ENCODE measurements around the gene PHYKPL.

The PHYKPL gene

GRCh38 chr5:178269499-178269898 lies 36.9 kb upstream of the PHYKPL start:
- no peak for TF ChIP-seq POLR2AphosphoS5 (IDR thresholded peaks at IDR 0.05; ENCODE audit: low read depth, low read length)

GRCh38 chr5:178267876-178268275 lies 35.3 kb upstream of the PHYKPL start:
- no peak for TF ChIP-seq SIN3A (IDR thresholded peaks at IDR 0.05; ENCODE audit: borderline replicate concordance, insufficient read depth, low read length)

GRCh38 chr5:178267245-178267644 lies 34.6 kb upstream of the PHYKPL start:
- TF ChIP-seq SIN3A (IDR thresholded peaks at IDR 0.05; ENCODE audit: borderline replicate concordance, insufficient read depth, low read length) (no peak), TAF1 (IDR thresholded peaks at IDR 0.05; ENCODE audit: borderline replicate concordance, insufficient read depth, low read length) (no peak), FOXP2 (optimal IDR thresholded peaks at IDR 0.05; ENCODE audit: borderline replicate concordance, extremely low read depth, extremely low read length, insufficient read depth) (no peak), POLR2AphosphoS5 (IDR thresholded peaks at IDR 0.05; ENCODE audit: low read depth, low read length) (no peak)
- TF ChIP-seq, protein P1, sequence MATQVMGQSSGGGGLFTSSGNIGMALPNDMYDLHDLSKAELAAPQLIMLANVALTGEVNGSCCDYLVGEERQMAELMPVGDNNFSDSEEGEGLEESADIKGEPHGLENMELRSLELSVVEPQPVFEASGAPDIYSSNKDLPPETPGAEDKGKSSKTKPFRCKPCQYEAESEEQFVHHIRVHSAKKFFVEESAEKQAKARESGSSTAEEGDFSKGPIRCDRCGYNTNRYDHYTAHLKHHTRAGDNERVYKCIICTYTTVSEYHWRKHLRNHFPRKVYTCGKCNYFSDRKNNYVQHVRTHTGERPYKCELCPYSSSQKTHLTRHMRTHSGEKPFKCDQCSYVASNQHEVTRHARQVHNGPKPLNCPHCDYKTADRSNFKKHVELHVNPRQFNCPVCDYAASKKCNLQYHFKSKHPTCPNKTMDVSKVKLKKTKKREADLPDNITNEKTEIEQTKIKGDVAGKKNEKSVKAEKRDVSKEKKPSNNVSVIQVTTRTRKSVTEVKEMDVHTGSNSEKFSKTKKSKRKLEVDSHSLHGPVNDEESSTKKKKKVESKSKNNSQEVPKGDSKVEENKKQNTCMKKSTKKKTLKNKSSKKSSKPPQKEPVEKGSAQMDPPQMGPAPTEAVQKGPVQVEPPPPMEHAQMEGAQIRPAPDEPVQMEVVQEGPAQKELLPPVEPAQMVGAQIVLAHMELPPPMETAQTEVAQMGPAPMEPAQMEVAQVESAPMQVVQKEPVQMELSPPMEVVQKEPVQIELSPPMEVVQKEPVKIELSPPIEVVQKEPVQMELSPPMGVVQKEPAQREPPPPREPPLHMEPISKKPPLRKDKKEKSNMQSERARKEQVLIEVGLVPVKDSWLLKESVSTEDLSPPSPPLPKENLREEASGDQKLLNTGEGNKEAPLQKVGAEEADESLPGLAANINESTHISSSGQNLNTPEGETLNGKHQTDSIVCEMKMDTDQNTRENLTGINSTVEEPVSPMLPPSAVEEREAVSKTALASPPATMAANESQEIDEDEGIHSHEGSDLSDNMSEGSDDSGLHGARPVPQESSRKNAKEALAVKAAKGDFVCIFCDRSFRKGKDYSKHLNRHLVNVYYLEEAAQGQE (IDR thresholded peaks at IDR 0.05; ENCODE audit: insufficient read depth in 1 of 2, low read depth in 2 of 2, low read length in 2 of 2): no peak

DNA sequence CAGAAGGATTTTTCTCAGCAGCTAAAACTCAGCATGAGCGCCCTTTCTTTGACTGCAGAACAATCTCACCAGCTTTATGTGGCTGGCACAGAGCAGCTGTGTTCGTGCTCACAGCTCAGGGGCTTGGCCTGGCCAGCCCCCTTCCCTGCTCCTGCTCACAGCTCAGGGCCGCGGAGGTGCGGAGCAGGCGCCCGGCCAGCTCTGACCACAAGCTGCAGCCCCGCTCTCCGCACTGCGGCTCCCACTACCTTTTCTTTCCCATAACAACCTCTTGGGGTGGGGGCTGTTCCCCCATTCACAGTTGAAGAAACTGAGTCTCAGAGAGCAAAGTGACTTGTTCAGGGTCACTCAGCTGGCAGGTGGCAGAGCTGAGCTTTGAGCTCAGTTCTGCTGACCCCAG lies 34.0 kb upstream of the PHYKPL start:
- TF ChIP-seq, protein P1 (IDR thresholded peaks at IDR 0.05; ENCODE audit: insufficient read depth in 1 of 2, low read depth in 2 of 2, low read length in 2 of 2): no peak
- TF ChIP-seq TAF1 (IDR thresholded peaks at IDR 0.05; ENCODE audit: borderline replicate concordance, insufficient read depth, low read length): no peak
- no peak for TF ChIP-seq SIN3A (IDR thresholded peaks at IDR 0.05; ENCODE audit: borderline replicate concordance, insufficient read depth, low read length)
- TF ChIP-seq FOXP2 (optimal IDR thresholded peaks at IDR 0.05; ENCODE audit: borderline replicate concordance, extremely low read depth, extremely low read length, insufficient read depth): no peak

DNA sequence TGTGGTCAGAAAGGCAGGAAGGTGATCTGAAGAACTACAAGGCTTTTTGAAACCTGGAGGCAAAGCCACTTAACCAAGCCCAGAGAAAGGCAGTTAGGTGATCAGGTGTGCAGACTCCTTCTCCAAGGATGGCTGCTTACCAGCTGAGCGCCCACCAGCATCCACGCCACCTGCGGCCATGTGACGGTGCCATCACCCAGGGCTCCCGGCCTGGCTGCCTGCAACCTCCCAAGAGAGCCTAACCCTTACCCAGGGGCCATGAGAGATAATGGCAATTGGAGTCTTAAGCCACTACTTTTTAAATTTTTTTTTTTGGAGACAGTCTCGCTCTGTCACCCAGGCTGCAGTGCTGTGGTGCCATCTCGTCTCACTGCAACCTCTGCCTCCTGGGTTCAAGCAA lies 33.1 kb upstream of the PHYKPL start:
- TF ChIP-seq, protein P1 (IDR thresholded peaks at IDR 0.05; ENCODE audit: insufficient read depth in 1 of 2, low read depth in 2 of 2, low read length in 2 of 2): no peak
- TF ChIP-seq TAF1 (IDR thresholded peaks at IDR 0.05; ENCODE audit: borderline replicate concordance, insufficient read depth, low read length): no peak
- no peak for TF ChIP-seq POLR2AphosphoS5 (IDR thresholded peaks at IDR 0.05; ENCODE audit: low read depth, low read length)
- TF ChIP-seq FOXP2 (optimal IDR thresholded peaks at IDR 0.05; ENCODE audit: borderline replicate concordance, extremely low read depth, extremely low read length, insufficient read depth): no peak
- TF ChIP-seq SIN3A (IDR thresholded peaks at IDR 0.05; ENCODE audit: borderline replicate concordance, insufficient read depth, low read length): no peak

DNA sequence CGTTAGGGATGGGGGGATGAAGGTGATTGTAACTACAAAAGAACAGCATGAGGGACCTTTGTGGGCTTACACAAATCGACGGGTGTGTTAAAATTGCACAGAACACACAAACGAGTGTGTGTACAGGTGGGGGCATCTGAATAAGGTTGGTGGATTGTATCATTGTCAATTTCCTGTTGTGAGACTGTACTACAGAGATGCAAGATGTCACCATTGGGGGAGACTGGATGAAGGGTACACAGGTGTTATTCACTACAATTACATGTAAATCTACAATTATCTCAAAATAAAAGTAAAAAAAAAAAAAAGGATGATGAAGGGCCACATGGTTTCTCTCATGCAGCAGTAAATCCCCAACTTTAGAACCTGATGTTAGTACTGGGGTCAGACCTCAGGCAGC lies 31.4 kb upstream of the PHYKPL start:
- TF ChIP-seq POLR2AphosphoS5 (IDR thresholded peaks at IDR 0.05; ENCODE audit: low read depth, low read length): no peak
- TF ChIP-seq, protein P1 (IDR thresholded peaks at IDR 0.05; ENCODE audit: insufficient read depth in 1 of 2, low read depth in 2 of 2, low read length in 2 of 2): no peak

All from PFSK-1 (cell line).